ENCODE measurements around the gene LITAFD.

- TF ChIP-seq CTCF (IDR thresholded peaks at IDR 0.05), result no peak
- no peak for TF ChIP-seq POLR2A (IDR thresholded peaks at IDR 0.05)
Measured at GRCh38 chr16:8872071-8872470, 10.1 kb upstream of the LITAFD start.

Measured in adrenal gland (tissue), 5 donors.